GM12864 (cell line): ENCODE data around the gene EIF4B.
"Not testable (repeated sequence)": the region's sequence is repeated elsewhere in the genome, so short reads cannot be mapped to it uniquely, and the experiment has no call there.

Experiments used
- DNase-seq: peaks from one replicate; pipeline ENCODE4 v3.0.0-alpha.2; 2011; ENCODE audit warnings: low read depth
- H3K4me3 ChIP-seq: 2 replicates; pipeline ENCODE4 v1.5.1; 2011; ENCODE audit warnings: mild to moderate bottlenecking, low read depth, low read length, control low read depth
- TF ChIP-seq, protein P1 (sequence below): IDR thresholded peaks from 2 replicates; pipeline ENCODE4 v1.5.1; 2011; ENCODE audit warnings: low read depth, mild to moderate bottlenecking, moderate library complexity, low read length, control low read depth, inconsistent platforms; ENCODE audit errors: missing control alignments

The EIF4B gene

DNA sequence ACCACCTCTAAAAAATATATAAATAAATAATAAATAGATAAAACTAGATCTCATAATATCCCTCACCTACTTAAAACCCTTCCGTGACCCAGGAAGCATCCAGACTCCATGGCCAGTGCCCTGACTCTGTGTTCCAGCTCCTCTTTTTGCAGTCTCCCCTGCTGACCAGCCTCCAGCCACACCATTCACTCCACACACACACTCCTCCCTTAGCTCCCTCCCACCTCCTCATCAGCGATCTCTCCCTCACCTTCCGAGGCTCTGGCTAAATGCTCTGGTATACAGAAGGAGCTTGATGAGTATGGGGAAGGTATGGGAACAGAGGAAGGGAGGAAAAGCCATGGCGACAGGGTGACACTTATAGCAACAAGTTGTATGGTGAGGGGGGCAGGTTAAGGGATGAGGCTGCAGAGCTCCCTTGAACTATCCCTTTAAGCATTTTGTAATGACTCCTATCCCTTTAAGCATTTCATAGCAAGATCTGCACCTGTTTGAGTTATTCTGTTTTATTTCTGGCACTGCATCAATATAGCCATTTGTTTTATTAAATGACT, 26.1 kb upstream of the EIF4B start:
- TF ChIP-seq, protein P1, sequence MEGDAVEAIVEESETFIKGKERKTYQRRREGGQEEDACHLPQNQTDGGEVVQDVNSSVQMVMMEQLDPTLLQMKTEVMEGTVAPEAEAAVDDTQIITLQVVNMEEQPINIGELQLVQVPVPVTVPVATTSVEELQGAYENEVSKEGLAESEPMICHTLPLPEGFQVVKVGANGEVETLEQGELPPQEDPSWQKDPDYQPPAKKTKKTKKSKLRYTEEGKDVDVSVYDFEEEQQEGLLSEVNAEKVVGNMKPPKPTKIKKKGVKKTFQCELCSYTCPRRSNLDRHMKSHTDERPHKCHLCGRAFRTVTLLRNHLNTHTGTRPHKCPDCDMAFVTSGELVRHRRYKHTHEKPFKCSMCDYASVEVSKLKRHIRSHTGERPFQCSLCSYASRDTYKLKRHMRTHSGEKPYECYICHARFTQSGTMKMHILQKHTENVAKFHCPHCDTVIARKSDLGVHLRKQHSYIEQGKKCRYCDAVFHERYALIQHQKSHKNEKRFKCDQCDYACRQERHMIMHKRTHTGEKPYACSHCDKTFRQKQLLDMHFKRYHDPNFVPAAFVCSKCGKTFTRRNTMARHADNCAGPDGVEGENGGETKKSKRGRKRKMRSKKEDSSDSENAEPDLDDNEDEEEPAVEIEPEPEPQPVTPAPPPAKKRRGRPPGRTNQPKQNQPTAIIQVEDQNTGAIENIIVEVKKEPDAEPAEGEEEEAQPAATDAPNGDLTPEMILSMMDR: no peak
- DNase-seq: no peak
- H3K4me3 ChIP-seq: no peak overlapping the region

- DNase-seq: peak; percentile 68
- TF ChIP-seq, protein P1: peak; percentile 98
- H3K4me3 ChIP-seq: no peak overlapping the region
Measured at GRCh38 chr12:52980650-52981423, 25.4 kb upstream of the EIF4B start.

- TF ChIP-seq, protein P1: no peak
- DNase-seq: no peak
- H3K4me3 ChIP-seq: no peak overlapping the region
Measured at GRCh38 chr12:52984136-52984535, 22.1 kb upstream of the EIF4B start.

DNA sequence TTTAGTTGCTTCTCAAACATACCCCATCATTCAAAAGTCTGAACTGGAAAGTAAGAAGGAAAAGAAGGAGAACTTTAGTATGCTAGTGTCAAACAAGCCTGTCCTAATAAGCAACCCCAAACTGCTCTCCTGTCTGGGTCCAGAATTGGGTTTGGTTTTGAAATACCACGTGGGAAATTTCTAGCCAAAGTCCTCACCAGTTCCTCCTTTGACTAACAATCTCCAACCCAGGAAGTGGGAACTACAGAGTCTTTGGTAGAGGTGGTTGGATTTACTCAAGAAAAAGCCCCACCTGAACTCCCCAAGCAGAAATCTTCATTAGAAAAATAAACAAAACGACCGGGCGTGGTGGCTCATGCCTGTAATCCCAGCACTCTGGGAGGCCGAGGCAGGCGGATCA, 17.4 kb upstream of the EIF4B start:
- TF ChIP-seq, protein P1: no peak
- H3K4me3 ChIP-seq: no peak overlapping the region
- no peak for DNase-seq

DNA sequence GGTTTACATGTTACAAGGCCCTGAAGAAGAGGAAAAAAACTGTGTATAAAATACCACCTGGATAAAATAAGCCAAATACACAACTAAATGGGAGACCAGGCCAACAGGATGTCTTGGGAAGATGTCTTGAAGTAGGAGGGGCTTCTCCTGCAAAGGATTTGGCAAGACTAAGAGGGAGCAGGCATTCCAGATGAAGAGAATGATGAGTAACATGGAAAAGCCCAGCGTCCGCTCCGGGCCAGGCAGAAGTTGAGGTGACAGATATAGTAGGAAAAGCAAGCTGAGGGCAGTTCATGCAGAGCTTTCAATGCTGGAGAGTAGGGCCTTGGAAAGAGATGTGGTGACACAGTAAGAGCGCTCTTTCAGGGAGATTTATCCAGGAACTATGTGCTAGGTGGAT, 16.1 kb upstream of the EIF4B start:
- DNase-seq: no peak
- H3K4me3 ChIP-seq: no peak overlapping the region
- TF ChIP-seq, protein P1: no peak

DNA sequence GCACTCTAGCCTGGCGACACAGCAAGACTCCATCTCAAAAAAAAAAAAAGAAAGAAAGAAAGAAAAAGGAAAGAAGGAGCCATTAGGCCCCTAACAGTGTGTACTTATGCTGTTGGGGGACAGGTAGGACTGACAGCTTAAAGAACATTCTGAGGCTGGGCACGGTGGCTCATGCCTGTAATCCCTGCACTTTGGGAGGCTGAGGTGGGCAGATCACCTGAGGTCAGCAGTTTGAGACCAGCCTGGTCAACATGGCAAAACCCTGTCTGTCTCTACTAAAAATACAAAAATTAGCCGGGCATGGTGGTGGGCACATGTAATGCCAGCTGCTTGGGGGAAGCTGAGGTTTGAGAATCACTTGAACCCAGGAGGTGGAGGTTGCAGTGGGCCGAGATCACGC, 14.0 kb upstream of the EIF4B start:
- not testable (repeated sequence) for H3K4me3 ChIP-seq, DNase-seq

DNA sequence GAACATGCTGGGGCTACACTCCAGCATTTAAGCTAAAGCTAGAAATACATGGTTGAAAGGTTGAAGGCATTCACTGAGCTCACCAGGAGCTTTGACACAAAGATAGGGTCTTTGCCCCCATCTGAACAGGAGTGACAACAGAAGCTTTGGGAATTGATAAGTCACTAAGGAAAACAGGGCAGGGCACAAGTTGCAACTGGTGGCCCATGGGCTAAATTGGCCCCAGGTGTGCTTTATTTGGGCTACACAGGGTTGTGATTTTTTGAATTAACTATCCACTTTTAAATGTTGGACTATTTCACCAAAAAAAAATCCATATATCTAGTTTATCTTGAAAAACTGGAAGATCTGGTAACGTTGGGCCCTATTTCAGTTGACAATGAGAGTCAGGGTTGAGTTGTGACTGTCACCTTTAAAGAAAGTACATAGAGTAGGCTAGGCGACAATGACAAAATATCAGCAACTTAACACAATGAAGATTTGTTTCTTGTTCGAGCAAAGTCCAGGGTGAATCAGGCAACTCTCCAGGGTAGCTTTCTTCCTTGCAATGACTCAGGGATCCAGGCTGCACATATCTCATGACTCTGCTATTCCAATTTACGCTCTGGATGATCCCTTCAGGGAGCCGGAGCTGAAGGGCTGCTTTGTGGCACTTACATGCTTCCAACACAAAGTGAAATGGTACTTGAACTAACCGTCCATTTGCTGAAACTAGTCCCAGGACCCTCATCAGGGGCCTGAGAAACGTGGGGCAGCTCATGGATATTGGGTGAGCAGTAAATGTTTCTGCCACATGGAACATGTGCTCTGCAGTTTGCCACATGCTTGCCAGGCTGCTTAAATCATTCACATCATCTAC, 13.3 kb upstream of the EIF4B start:
- TF ChIP-seq, protein P1: no peak
- H3K4me3 ChIP-seq: no peak overlapping the region
- no peak for DNase-seq
